HEK293T (cell line): Measurements from ENCODE around the gene LCT.

Experiments used
- ARNT ChIP-seq: fragments of 450-650 bp; IDR thresholded peaks from 2 replicates; pipeline ENCODE4 v1.6.1; 2017; ENCODE audit warnings: mild to moderate bottlenecking
- BHLHE40 ChIP-seq: fragments of 450-650 bp; IDR thresholded peaks from 2 replicates; pipeline ENCODE4 v1.6.1; 2016; ENCODE audit warnings: mild to moderate bottlenecking, moderate library complexity, borderline replicate concordance
- ELF4 ChIP-seq: fragments of 450-650 bp; IDR thresholded peaks from 2 replicates; pipeline ENCODE4 v1.6.1; 2017; ENCODE audit warnings: antibody characterized with exemption
- FOXA1 ChIP-seq: fragments of 450-650 bp; IDR thresholded peaks from 2 replicates; pipeline ENCODE4 v1.6.1; 2016; ENCODE audit warnings: mild to moderate bottlenecking
- FOXK2 ChIP-seq: fragments of 450-650 bp; IDR thresholded peaks from 2 replicates; pipeline ENCODE4 v1.6.1; 2016; ENCODE audit warnings: mild to moderate bottlenecking
- FOXM1 ChIP-seq: fragments of 450-650 bp; IDR thresholded peaks from 2 replicates; pipeline ENCODE4 v1.6.1; 2017; ENCODE audit warnings: mild to moderate bottlenecking, borderline replicate concordance
- HDGF ChIP-seq: fragments of 450-650 bp; IDR thresholded peaks from 2 replicates; pipeline ENCODE4 v1.6.1; 2017; ENCODE audit warnings: antibody characterized with exemption, borderline replicate concordance
- LEF1 ChIP-seq: fragments of 450-650 bp; IDR thresholded peaks from 2 replicates; pipeline ENCODE4 v1.6.1; 2017; ENCODE audit warnings: mild to moderate bottlenecking, borderline replicate concordance
- NFRKB ChIP-seq: fragments of 450-650 bp; IDR thresholded peaks from 2 replicates; pipeline ENCODE4 v1.6.1; 2016; ENCODE audit warnings: mild to moderate bottlenecking, moderate library complexity
- PKNOX1 ChIP-seq: fragments of 450-650 bp; IDR thresholded peaks from 2 replicates; pipeline ENCODE4 v1.6.1; 2016
- SP1 ChIP-seq: fragments of 450-650 bp; IDR thresholded peaks from 2 replicates; pipeline ENCODE4 v1.6.1; 2017
- SUZ12 ChIP-seq: fragments of 450-650 bp; IDR thresholded peaks from 2 replicates; pipeline ENCODE4 v1.6.1; 2016; ENCODE audit warnings: mild to moderate bottlenecking
- TARDBP ChIP-seq: fragments of 450-650 bp; IDR thresholded peaks from 2 replicates; pipeline ENCODE4 v1.6.1; 2016
- ZNF384 ChIP-seq: fragments of 450-650 bp; IDR thresholded peaks from 2 replicates; pipeline ENCODE4 v1.6.1; 2016

DNA sequence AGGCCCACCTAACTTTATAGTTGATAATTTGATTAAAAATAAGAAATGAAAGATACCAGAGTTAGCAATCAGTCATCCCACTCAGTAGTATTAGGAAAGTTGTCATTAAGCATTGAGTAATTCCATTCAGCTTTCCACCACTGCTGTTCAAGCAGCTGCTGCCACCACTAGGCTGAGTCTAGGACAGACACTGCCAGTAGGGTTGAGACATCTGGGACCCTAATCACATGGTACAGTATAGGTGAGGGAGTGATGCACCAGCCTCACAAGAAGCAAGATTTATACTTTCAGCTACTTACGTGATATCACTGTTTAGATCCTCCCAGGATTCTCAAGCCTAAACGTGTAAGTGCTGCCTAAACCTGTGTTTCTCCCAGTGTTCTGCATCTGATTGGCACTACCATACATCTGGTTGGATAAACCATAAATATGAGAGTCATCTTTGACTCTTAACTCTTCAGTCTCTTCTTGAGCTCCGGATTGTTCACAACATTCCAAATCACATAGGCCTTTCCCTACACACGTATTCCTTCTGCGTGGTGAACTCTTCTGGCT is 92.1 kb downstream of the LCT start:
- TF ChIP-seq SP1 (no peak), FOXM1 (no peak), HDGF (no peak), FOXK2 (no peak), BHLHE40 (no peak), SUZ12 (no peak), LEF1 (no peak), FOXA1 (no peak), ZNF384 (no peak), NFRKB (no peak), PKNOX1 (0 out of 2 replicates have a peak, but pooled peaks have one; percentile 11), TARDBP (no peak), ELF4 (no peak), ARNT (no peak)
